Stimulated activated CD8-positive, alpha-beta memory T cell treated with anti-CD3 and anti-CD28 coated beads, Interleukin-15, amount 100 ng/mL, for 1 hour (primary cell): Measurements from ENCODE around the gene SLC37A1.
A peak's percentile ranks its signal among the peaks of the same experiment; 100 is the strongest.

Experiments used
- DNase-seq: peaks from one replicate; pipeline ENCODE4 v3.0.0-alpha.2; 2020; ENCODE audit warnings: low read depth

The SLC37A1 gene

DNA sequence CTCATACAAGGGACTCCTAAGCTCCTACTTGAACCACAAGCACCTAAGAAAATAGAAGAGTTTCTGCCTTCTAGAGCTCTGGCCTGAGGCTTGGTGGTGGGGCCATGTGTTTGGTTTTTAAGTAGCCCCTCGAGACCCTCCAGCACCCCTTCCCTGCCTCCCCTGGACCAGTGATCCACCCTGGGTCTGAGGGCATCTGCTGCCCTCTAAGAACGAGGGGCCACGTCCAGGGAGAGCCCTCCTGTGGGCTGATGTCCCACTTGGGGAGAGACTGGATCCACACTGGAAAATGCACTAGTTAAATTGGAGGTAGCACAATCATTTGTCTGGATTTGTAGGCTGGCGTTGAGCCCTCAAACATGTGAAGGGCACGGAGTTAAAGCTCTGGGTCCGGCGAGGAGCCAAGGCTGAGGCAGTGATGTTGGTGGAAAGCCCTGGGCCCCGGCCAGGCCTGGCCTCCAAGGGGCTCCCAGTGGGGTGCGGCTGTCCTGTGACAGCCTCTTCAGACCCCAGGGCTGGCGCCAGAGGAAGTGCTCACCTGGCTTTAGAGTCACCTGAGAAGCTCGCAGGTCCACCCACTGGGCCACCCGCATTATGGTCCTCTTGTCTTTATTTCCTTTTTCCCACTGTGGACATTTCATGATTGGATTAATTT, 65.2 kb downstream of the SLC37A1 start:
- DNase-seq: no peak

DNA sequence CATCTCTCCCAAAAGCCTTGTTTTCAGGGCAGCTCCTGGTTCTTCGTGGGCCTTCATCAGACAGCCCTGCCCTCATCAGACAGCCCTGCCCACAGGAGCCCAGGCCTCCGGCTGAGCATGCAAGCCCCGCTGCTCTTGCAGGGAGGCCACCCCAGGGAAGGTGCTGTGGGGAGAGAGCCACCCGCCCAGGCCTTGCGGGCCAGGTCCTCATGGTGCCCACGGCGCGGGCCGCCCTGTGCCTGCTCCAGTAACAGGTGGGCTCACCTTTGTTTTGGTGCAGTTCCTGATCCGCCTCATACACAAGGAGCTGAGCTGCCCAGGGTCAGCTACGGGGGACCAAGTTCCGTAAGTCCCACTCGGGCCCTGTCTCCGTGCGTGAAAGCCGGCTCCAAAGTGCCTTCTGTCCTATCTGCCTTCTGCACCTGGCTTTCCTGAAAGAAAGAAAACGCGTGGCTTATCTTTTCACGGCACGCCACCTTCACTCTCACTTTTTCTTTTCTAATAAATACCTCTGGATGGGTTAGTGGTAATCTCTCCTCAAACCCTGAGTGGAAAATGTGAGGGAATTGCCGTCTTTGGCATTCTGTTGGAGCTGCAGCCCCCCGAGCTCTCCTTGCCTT, 65.9 kb downstream of the SLC37A1 start:
- DNase-seq: no peak

DNA sequence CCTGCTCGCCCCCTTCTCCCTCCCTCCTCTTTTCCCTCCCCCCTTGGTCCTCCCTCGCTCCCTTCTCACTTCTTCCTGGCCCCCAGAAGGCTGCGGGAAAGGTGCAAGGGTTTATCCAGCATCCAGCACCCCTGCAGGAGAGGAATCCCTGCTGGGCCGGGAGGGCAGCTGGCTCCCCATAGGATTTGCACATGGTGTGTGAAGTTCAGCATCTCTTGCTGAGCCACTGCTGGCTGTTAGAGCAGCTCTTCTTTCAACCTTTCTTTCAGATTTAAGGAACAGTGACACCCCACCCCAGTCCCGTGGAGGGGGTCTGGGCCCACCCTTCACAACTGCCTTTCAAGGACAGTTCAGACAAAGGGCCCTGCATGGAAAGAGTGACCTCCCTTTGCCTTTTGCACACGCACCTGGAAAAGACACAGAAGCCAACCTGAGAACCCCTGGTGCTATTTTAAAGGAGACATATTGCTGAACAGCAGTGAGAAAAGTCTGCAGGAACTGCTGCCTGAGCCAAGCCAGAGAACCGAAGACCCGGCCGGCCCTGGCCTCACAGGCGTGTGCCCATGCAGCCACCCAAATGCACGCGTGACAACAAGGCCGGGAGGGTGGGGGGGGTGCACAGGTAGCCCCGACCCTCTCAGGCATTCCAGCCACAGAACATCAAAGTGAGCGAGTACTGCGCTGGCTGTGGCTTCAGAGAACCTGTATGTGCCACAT, 66.6 kb downstream of the SLC37A1 start:
- DNase-seq: no peak

DNA sequence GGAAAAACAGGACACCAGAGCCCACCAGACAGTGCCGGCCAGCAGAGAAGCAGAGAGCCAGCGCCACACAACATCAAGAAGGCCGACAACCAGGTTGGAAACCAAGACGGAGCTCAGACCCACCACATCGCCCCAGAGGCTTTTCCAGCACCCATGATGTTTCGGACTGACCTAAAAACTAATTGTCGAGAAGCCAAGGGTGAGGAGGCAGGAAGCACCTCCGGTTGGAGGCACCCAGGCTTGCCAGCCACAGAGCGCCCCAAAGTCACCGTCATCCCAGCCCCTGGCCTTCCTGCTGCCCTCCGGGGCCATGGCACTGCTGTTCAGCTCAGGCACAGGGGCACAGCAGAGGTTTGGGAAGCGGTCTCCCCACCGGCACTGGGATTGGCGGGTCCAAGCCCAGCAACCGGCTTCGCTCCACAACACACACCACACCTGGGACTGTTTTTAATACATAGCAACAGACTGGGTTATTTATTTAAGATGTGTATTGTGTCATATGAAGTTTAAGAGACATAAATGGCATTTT, 67.2 kb downstream of the SLC37A1 start:
- DNase-seq: no peak

DNA sequence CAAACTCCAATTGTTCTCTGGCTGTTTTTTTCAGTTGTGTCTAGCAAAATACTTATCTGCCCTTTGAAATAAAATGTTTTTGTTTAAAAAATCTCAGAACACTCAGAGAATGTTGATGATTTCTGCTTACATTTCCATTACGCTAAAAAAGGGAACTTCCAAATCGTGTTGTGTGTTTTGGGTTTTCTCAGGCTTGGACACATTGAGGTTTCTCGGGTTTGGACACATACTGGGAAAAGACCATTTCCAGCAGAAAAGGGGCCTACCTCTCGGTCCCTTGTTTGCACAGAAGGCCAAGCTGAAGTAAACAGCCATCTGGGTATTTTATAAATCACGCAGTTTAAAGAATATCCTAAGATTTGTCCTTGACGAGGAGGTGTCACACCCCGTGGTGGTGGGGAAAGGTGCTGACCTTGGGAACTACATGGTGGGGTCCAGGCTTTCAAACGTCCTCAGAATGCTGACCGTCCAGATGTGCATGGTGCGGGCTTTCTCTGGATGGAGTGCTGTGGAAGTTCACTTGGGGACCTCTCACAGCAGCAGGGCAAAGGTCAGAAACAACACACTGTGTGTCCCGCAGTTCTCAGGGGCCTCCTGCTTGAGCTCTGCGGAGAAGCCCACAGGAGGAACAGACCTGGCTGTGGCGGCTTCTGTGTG, 67.8 kb downstream of the SLC37A1 start:
- no peak for DNase-seq

DNA sequence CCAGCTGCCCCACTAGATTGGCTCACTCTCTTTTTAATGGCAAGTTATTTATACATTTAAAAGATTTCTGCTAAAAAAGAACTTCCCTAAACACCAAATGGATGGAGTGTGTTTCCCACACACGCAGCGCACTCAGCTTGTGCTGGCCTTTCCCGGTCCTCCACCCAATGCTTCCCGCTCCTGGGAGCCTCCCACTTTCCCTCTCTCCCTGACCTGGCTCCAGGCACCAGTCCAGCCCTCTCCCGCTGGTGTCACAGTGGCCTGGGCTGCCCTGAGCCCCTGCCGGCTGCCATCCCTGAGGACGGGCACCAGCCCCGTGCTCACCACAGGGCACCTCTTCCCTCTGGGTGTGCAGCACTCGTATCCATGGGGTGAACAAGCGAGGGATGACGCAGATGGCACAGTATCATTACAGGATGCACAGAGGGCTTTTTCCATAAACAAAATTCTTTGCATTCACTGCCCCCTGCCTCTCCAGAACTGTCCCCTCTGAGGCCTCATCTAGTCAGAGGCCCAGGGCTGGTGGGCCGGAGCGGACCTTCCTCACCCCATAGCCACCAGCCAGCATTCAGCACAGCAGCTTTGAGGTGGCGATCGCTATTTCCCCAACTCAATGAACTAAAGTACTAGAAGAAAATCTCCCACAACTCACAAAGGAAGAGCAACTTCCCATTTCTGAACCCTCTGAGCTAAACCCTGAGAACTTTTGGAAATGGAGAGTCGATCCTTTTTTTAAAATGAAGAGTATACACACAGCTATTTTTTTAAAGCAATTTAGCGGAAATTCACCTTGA, 68.5 kb downstream of the SLC37A1 start:
- DNase-seq: no peak

DNA sequence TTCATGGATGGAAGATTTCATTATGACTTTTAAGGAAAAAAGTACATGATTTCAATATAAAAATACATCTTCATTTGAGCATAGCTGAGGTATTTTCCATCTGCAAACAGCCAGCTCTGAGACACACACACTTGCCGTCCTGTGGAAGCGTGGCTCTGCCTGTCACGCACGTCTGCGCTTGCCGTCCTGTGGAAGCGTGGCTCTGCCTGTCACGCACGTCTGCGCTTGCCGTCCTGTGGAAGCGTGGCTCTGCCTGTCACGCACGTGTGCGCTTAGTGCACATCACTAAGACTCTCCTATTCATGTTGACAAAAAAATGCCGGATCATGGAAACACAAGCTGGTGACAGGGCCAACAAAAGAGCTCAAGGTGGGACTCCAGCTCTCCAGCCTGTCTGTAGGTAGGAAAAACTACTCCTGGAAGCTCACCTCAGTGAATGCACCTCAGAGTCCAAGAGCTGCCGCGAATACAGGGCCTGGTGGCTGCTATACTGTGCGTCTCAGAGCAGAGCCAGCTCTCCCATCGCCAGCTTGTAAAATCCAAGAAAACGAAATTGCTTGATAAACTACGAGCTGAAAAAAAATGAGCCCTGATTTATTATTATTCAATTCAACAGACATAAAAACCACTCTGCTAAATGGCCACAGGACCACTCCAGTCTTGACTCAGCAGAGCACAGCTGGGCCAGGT, 69.3 kb downstream of the SLC37A1 start:
- no peak for DNase-seq

DNA sequence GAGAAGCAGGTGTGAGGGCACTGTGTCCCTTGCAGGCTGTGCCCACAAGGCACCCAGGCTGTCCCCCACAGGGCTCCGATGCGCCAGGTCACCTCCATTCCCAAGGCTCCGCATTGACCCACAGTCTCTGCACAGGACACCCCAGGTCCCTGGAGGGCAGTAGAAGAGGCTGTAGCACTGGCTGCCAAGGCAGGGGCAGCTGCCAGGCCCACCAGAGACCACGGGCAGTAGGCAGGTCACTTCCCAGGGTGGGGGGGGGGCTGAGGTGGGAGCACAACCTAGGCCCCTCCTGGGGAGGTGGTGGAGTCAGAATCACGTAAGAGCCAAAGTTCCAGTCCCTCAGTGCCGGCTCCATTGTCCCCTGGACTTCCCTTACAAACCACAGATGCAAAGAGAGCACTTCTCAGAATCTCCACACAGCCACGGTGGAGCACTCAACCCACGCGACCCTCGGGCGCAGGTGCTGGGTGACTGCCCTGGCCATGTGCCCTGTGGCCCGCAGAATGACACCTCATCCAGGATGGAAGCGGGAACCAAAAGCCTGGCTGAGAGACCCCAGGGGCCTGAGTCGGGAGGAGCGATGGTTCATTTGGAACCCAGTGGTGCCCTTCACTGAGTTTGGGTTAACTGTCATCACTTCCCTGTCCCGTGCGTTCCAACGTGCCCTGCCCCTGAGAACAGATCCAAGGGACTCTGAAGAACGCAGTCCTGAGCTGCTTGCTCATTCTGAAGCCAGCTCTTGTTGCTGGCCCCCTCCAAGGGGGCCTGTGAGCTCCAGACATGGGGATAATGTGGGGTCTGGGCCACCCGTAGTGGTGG, 70.0 kb downstream of the SLC37A1 start:
- no peak for DNase-seq

DNA sequence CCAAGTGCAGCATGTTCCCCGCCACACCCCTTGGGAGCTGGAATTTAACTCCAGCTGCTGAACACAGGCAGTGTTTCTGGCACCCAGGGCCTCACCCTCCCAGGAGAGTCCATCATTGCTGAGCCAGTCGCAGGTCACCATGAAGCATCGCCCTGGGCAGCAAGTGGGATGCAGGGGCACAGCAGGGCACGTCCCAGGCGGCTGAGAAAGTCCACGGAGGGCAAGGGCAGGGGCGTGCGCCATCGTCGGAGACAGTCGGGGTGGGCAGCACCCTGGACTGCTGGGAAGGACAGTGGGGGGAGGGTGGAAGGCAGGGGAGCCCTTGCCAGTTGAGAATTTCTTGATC, 70.6 kb downstream of the SLC37A1 start:
- DNase-seq: no peak

DNA sequence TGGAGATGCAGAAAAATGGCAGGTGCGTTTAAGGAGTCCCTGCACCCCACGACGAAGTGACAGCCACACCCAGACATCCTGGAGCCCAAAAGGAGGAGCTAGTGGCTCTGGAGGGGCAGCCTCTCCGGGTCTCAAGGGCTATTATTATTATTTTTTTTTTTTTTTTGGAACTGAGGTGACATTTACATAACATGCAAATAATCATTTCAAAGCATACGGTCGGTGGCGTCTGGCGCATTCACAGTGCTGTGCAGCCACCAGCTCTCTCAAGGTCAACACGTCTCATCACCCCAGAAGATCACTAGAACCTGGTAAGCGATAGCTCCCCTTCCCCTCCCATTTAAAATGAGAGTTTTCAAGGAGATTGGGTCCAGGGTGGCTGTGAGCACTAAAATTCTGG, 72.2 kb downstream of the SLC37A1 start:
- DNase-seq: no peak

DNA sequence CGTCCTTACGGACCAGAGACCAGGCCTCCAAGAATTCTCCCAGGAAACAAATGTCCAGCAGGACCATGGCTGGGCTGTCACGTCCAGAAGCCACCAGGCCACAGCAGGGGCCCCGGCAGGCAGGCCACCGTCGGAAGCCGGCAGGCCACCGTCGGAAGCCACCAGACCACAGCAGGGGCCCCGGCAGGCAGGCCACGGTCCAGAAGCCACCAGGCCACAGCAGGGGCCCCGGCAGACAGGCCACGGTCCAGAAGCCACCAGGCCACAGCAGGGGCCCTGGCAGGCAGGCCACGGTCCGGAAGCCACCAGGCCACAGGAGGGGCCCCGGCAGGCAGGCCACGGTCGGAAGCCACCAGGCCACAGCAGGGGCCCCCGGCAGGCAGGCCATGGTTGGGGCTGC, 72.8 kb downstream of the SLC37A1 start:
- DNase-seq: no peak

DNA sequence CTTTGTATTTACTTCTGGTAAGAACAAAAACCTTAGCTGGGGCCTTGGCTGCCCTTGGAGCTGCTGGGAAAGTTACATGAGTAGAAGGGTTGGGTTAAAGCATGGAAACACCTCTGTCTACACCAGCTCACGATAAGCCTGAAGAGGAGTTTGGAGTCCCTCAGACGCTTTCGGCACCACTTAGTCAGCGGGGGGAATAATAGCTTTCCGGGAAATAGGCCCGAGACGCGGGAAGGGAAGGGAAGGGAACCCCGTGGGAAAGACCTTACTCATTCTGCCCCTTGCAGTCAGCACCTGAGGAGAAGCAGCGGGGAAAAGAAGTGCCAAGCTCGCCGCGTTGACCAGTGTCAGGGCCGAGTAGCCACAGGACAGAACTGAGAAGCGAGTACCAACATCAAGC, 73.4 kb downstream of the SLC37A1 start:
- DNase-seq: no peak

DNA sequence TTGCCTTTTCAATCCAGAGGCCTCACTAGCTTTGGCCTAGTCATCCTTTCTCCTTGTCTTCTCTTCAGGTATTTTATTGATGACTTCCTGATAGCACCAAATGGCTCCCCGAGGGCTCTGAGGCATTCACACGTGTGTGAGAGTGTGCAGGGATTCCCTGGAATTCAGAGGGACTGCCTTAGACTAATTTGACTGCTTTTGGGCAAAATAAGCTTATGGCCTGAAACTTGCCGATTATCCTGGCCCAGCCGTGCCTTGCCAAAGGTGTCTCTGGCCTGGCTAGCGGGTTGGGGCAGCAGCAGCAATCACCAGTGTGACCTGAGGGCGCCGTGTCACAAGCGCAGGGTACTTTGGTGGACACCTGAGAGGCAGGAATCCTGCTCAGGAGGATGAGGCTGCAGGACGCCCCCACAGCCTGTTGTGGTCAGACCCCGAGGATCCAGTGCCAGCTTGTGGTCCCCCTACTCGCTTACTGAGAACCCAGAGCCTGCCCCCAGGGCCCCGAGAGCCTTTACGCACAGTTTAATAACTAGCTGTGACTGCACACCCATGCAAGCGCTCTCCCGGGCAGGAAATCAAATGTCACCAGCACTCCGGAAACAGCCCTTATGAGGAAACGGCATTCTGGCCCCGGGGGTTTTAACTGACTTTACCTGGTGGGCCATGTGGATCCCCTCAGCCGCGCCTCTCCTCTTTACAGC, 76.9 kb downstream of the SLC37A1 start:
- DNase-seq: no peak

DNA sequence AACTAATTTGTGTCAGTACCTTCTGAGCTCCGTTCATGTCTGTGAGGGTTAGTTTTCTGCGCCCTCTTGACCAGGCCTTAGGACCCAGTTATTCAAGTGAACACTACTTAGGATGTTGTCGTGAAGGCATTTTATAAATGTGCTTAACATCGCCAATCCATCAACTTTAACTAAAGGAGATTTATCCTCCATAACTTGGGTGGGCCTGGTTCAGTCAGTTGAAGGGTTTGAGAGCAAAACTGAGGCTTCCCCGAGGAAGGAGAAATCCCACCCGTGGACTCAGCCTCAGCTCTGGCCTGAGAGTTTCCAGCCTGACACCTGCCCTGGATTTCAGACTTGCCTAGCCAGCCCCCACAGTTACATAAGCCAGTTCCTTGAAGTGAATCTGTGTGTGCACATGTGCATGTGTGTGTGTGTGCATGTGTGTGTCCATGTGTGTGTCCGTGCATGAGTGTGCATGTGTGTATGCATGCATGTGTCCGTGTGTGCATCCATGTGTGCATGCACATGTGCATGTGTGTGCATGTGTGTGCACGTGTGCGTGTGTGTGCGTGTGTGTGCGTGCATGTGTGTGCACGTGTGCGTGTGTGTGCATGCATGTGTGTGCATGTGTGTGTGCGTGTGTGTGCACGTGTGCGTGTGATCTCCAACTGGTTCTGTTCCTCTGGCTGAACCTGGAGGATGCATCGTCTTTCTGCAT, 77.7 kb downstream of the SLC37A1 start:
- no peak for DNase-seq

DNA sequence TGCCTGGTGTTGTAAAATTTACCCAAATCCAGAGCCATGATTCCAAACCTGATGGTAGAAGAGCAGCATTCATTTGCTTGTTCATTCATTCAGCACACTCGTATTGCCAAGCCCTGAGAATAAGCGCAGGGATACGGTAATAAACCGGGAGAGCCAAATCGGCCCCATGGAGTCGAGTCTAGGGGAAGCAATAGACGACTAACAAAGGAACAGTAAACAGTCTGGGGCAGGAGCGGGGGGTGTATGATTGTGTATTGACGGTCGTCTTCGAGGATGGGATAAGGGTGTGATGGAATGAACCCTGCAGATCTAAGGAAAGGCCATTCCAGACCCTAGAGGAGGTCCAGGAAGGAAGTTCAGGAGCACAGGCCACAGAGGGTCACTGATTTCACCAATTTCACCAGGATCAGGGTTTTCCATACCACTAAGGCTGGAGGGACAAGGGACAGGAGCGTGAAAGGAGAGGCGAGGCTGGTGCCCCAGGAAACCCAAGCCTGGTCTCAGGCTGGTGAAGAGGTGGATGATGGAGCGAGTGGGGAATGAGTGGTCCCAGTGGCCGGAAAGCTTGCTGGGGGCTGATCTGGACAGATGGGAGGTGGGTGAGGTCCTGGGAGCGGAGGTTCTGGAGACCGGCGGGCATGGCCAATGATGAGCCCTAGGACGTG, 78.6 kb downstream of the SLC37A1 start:
- DNase-seq: no peak

DNA sequence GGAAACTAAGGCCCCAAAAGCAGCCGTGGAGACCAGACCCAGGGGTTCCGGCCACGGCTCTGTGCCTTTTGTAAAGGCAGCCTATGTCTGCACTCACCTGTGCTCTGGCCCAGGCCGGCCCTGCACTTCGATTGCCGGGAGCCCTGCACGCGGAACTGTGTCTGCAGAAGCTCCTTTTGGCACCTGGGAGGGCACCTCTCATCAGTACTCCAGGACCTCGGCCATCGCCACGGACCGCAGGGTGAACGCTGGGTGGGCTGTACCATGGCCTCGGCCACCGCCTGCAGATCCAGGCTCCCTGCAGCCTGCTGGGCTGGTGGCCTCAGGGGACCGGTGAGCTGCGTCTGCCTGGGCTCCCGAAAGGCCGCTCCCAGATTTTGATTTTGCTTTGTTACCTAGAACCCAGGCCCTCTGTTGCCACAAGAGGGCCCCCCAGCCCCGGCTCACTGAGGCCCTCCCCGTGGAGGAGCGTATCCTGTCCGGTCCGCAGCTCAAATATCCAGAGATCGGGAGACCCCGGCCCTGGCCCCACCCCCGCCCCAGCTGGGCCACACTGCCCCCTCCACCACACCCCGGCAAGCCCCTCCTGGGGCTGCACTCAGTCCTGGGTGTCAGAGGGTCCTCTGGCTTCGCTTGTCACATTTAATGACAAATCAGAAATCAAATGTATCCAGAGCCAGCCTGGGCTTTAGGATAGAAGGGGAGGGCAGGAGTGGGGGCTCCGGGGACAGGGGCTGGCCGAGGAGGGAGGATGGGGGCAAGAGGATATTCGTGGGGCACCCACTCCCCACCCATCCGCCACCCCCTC, 79.6 kb downstream of the SLC37A1 start:
- peak; percentile 39 for DNase-seq

DNA sequence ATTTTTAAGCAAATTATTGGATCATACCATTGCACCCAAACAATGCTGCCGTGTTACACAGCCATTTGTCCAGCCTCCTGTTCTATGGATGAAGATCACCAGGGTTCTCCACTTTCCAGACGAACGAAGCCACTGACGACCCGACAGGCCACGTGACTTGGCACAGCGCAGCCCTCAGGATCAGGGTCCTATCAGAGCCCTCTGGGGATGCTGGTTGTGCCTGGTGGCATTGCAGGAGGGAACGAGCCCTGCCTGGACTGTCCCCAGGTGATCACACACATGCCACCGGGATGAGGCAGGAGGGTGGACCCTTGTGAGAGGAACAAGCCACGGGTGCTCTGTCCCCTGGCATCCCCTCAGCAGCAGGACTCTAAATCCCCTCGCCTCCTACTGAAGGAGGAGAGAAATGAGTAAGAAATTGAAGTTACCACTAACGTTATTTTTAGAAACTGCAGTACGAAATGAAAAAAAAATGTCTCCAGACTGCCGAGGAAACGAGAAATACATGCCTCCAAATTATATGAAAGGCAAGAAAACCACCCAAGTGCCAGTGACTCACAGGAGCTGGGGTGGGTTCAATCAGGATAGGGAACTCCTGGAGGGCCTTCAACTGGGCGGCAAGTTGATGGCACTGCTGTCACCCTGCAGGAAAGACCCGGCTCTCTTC, 81.1 kb downstream of the SLC37A1 start:
- no peak for DNase-seq
